ENCODE data around the gene TLE4.
A peak's percentile ranks its signal among the peaks of the same experiment; 100 is the strongest.

The TLE4 gene

GRCh38 chr9:79664375-79664831 lies 92.6 kb downstream of the TLE4 start:
- DNase-seq (ENCODE audit: low spot score): no peak

GRCh38 chr9:79665369-79665768 lies 93.6 kb downstream of the TLE4 start:
- no peak for DNase-seq (ENCODE audit: low spot score)

- no peak for DNase-seq (ENCODE audit: low spot score)
Observed at GRCh38 chr9:79665931-79666330, 94.2 kb downstream of the TLE4 start.

GRCh38 chr9:79667120-79667519 lies 95.4 kb downstream of the TLE4 start:
- DNase-seq (ENCODE audit: low spot score): no peak

- peak; percentile 51 for DNase-seq (ENCODE audit: low spot score)
Observed at GRCh38 chr9:79667817-79668436, 96.2 kb downstream of the TLE4 start.

GRCh38 chr9:79668956-79669355 lies 97.2 kb downstream of the TLE4 start:
- DNase-seq (ENCODE audit: low spot score): no peak

GRCh38 chr9:79670269-79670961 lies 98.7 kb downstream of the TLE4 start:
- no peak for DNase-seq (ENCODE audit: low spot score)

- no peak for DNase-seq (ENCODE audit: low spot score)
Observed at GRCh38 chr9:79671558-79671957, 99.8 kb downstream of the TLE4 start.

- DNase-seq (ENCODE audit: low spot score): no peak
Observed at GRCh38 chr9:79672236-79672635, 100.5 kb downstream of the TLE4 start.

GRCh38 chr9:79672891-79673290 lies 101.1 kb downstream of the TLE4 start:
- no peak for DNase-seq (ENCODE audit: low spot score)

GRCh38 chr9:79673614-79674013 lies 101.8 kb downstream of the TLE4 start:
- no peak for DNase-seq (ENCODE audit: low spot score)

GRCh38 chr9:79674052-79674777 lies 102.5 kb downstream of the TLE4 start:
- DNase-seq (ENCODE audit: low spot score): no peak

- no peak for DNase-seq (ENCODE audit: low spot score)
Observed at GRCh38 chr9:79681576-79681975, 109.8 kb downstream of the TLE4 start.

- DNase-seq (ENCODE audit: low spot score): no peak
Observed at GRCh38 chr9:79682076-79682736, 110.4 kb downstream of the TLE4 start.

- no peak for DNase-seq (ENCODE audit: low spot score)
Observed at GRCh38 chr9:79684059-79684458, 112.3 kb downstream of the TLE4 start.

GRCh38 chr9:79684711-79685575 lies 113.2 kb downstream of the TLE4 start:
- DNase-seq (ENCODE audit: low spot score): no peak

- DNase-seq (ENCODE audit: low spot score): no peak
Observed at GRCh38 chr9:79685577-79685976, 113.8 kb downstream of the TLE4 start.

GRCh38 chr9:79686381-79687130 lies 114.8 kb downstream of the TLE4 start:
- DNase-seq (ENCODE audit: low spot score): no peak

- DNase-seq (ENCODE audit: low spot score): no peak
Observed at GRCh38 chr9:79687131-79687447, 115.3 kb downstream of the TLE4 start.

- DNase-seq (ENCODE audit: low spot score): no peak
Observed at GRCh38 chr9:79688363-79688762, 116.6 kb downstream of the TLE4 start.

- no peak for DNase-seq (ENCODE audit: low spot score)
Observed at GRCh38 chr9:79689576-79689975, 117.8 kb downstream of the TLE4 start.

Data from pons (tissue), 1 donor.